GM12878 (cell line): Measurements from ENCODE around the gene MYL11. TPM values are rescaled to one million over a fixed set of nuclear protein-coding genes. Genes with fewer than 3 reads are reported as not detected.
A peak's percentile ranks its signal among the peaks of the same experiment; 100 is the strongest.

Experiments used
- ATF7 ChIP-seq: fragments of 450-650 bp; IDR thresholded peaks from 2 replicates; pipeline ENCODE4 v1.6.1; 2016; ENCODE audit warnings: low read depth, mild to moderate bottlenecking
- CREB1 ChIP-seq: IDR thresholded peaks from 2 replicates; pipeline ENCODE4 v1.6.1; 2012; ENCODE audit warnings: low read depth, mild to moderate bottlenecking, inconsistent platforms
- EGR1 ChIP-seq, 2 experiments: IDR thresholded peaks; 1 replicate in 1 of 2; 2 replicates in 1 of 2; pipeline ENCODE4 v1.6.1; 2011 to 2012; ENCODE audit warnings: low read depth in 2 of 2, low read length in 2 of 2, borderline replicate concordance in 1 of 2, mild to moderate bottlenecking in 1 of 2, moderate library complexity in 1 of 2
- IKZF1 ChIP-seq: fragments of 450-650 bp; conservative IDR thresholded peaks from 2 replicates; pipeline ENCODE4 v1.6.1; 2017; ENCODE audit warnings: antibody characterized with exemption, mild to moderate bottlenecking
- IRF4 ChIP-seq: IDR thresholded peaks from 2 replicates; pipeline ENCODE4 v1.6.1; 2011; ENCODE audit warnings: low read depth, low read length
- NR2C2 ChIP-seq: IDR thresholded peaks from 2 replicates; pipeline ENCODE4 v1.6.1; 2011; ENCODE audit warnings: borderline replicate concordance, low read depth; ENCODE audit not compliant: control insufficient read depth, insufficient read length
- SMAD5 ChIP-seq: IDR thresholded peaks from 2 replicates; pipeline ENCODE4 v1.6.1; 2016; ENCODE audit warnings: antibody characterized with exemption, low read depth
- TAF1 ChIP-seq: IDR thresholded peaks from 2 replicates; pipeline ENCODE4 v1.6.1; 2011; ENCODE audit warnings: mild to moderate bottlenecking, low read depth, low read length, borderline replicate concordance
- TCF12 ChIP-seq: IDR thresholded peaks from 2 replicates; pipeline ENCODE4 v1.6.1; 2011; ENCODE audit warnings: low read depth, mild to moderate bottlenecking, low read length
- TCF3 ChIP-seq: IDR thresholded peaks from 2 replicates; pipeline ENCODE4 v1.6.1; 2012; ENCODE audit warnings: low read depth, mild to moderate bottlenecking, low read length, borderline replicate concordance; ENCODE audit not compliant: insufficient read depth
- ZNF217 ChIP-seq: fragments of 450-650 bp; IDR thresholded peaks from 2 replicates; pipeline ENCODE4 v1.6.1; 2017; ENCODE audit warnings: antibody characterized with exemption, mild to moderate bottlenecking
- polyA plus RNA-seq, 11 experiments: library from polyadenylated mRNA; depleted of rRNA in 4 of 11; unstranded in 6 of 11; stranded (reverse) in 5 of 11; fragments of >200 nt; fragmentation: Nextera tagmentation in 4 of 11; fragmentation: Illumina TruSeq in 1 of 11; extraction: Ambion mirVana in 4 of 11; extraction: Trizol in 1 of 11; gene quantifications; 1 replicate in 1 of 11; 2 replicates in 10 of 11; pipeline versions ENCODE4 v1.2.1 to v1.2.3, GENCODE V29; 2011 to 2016; ENCODE audit warnings: inconsistent platforms in 2 of 11, missing spikeins in 2 of 11, low read depth in 1 of 11
- total RNA-seq, 4 experiments: library from RNA; depleted of rRNA in 3 of 4; stranded (reverse); fragments of >200 nt in 3 of 4; fragmentation: Illumina TruSeq in 1 of 4; extraction: Trizol in 1 of 4; gene quantifications; 2 replicates each; pipeline versions ENCODE4 v1.2.1 to v1.2.3, GENCODE V29; 2013 to 2021
- TF ChIP-seq, protein P1 (sequence below): fragments of 450-650 bp; IDR thresholded peaks from 2 replicates; pipeline ENCODE4 v1.6.1; 2017; ENCODE audit warnings: antibody characterized with exemption, mild to moderate bottlenecking, moderate library complexity
- TF ChIP-seq, protein P2 (sequence below): fragments of 450-650 bp; IDR thresholded peaks from 2 replicates; pipeline ENCODE4 v1.6.1; 2017; ENCODE audit warnings: mild to moderate bottlenecking
- TF ChIP-seq, protein P3 (sequence below): fragments of 450-650 bp; IDR thresholded peaks from 2 replicates; pipeline ENCODE4 v1.6.1; 2016; ENCODE audit warnings: mild to moderate bottlenecking, moderate library complexity, borderline replicate concordance
- TF ChIP-seq, protein P4 (sequence below): fragments of 450-650 bp; IDR thresholded peaks from 2 replicates; pipeline ENCODE4 v1.6.1; 2017; ENCODE audit warnings: low read depth, mild to moderate bottlenecking, moderate library complexity

MYL11 gene
- total and polyA plus RNA-seq, 10 of the 15 experiments (the other 5 are each of a cell fraction or from before 2014, with no cell fraction given) = 0.19 to 1.2 (median 0.61) TPM; not detected in 5

DNA sequence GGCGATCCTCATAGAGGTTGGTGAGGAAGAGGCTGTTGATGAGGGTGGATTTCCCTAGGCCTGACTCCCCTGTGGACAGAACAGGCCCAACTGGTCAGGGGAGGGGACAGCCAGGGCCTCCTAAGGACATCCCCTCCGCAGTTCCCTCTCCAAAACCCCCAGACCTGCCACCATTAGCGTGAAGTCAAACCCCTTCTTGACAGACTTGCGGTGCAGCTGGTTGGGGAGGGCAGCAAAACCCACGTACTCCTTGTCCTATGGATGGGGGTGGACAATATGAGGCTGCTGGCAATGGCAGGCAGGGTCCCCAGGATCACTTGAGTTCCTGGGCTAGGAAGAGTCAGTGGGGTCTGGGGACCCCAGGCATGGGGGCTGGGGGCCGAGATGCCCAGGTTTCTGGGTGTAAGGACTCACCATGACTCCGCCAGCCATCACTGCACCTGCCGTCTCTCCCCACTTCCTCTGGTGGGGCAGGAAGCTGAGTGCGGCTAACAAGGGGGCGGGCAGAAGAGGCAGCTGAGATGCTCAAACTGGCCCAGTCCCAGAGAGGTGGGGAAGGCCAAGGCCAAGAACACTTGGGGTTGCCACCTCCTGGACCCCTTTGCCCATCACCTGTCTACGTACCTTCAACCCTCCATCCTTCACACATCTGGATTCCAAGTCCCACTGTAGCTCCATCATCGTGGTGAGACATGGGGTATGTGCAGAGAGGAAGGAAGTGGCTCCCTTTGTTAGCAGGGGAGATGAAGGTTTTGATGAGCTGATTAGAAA, 7.7 kb downstream of the MYL11 start, which contains the start of gene SEPTIN1 (continued):
- TF ChIP-seq ATF7 (peak; percentile 27; the same call in 1 of the 2 replicates), NR2C2 (no peak), SMAD5 (peak; percentile 43; the same call in 1 of the 2 replicates), TCF12 (peak; percentile 89), EGR1 (IDR thresholded peaks at IDR 0.05; ENCODE audit: borderline replicate concordance in 1 of 2, low read depth in 2 of 2, low read length in 2 of 2) (peak in 1 of 2 experiments; percentile 64; a peak in 1 of 3 replicates), TAF1 (peak; percentile 51; the same call in 1 of the 2 replicates), TCF3 (peak; percentile 68; the same call in 1 of the 2 replicates), IRF4 (0 out of 2 replicates have a peak, but pooled peaks have one; percentile 9), ZNF217 (no peak), IKZF1 (no peak; the same call in 1 of the 2 replicates), CREB1 (0 out of 2 replicates have a peak, but pooled peaks have one; percentile 12)
- TF ChIP-seq, protein P1, sequence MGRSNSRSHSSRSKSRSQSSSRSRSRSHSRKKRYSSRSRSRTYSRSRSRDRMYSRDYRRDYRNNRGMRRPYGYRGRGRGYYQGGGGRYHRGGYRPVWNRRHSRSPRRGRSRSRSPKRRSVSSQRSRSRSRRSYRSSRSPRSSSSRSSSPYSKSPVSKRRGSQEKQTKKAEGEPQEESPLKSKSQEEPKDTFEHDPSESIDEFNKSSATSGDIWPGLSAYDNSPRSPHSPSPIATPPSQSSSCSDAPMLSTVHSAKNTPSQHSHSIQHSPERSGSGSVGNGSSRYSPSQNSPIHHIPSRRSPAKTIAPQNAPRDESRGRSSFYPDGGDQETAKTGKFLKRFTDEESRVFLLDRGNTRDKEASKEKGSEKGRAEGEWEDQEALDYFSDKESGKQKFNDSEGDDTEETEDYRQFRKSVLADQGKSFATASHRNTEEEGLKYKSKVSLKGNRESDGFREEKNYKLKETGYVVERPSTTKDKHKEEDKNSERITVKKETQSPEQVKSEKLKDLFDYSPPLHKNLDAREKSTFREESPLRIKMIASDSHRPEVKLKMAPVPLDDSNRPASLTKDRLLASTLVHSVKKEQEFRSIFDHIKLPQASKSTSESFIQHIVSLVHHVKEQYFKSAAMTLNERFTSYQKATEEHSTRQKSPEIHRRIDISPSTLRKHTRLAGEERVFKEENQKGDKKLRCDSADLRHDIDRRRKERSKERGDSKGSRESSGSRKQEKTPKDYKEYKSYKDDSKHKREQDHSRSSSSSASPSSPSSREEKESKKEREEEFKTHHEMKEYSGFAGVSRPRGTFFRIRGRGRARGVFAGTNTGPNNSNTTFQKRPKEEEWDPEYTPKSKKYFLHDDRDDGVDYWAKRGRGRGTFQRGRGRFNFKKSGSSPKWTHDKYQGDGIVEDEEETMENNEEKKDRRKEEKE = no peak
- TF ChIP-seq, protein P2, sequence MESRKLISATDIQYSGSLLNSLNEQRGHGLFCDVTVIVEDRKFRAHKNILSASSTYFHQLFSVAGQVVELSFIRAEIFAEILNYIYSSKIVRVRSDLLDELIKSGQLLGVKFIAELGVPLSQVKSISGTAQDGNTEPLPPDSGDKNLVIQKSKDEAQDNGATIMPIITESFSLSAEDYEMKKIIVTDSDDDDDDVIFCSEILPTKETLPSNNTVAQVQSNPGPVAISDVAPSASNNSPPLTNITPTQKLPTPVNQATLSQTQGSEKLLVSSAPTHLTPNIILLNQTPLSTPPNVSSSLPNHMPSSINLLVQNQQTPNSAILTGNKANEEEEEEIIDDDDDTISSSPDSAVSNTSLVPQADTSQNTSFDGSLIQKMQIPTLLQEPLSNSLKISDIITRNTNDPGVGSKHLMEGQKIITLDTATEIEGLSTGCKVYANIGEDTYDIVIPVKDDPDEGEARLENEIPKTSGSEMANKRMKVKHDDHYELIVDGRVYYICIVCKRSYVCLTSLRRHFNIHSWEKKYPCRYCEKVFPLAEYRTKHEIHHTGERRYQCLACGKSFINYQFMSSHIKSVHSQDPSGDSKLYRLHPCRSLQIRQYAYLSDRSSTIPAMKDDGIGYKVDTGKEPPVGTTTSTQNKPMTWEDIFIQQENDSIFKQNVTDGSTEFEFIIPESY = no peak
- TF ChIP-seq, protein P3, sequence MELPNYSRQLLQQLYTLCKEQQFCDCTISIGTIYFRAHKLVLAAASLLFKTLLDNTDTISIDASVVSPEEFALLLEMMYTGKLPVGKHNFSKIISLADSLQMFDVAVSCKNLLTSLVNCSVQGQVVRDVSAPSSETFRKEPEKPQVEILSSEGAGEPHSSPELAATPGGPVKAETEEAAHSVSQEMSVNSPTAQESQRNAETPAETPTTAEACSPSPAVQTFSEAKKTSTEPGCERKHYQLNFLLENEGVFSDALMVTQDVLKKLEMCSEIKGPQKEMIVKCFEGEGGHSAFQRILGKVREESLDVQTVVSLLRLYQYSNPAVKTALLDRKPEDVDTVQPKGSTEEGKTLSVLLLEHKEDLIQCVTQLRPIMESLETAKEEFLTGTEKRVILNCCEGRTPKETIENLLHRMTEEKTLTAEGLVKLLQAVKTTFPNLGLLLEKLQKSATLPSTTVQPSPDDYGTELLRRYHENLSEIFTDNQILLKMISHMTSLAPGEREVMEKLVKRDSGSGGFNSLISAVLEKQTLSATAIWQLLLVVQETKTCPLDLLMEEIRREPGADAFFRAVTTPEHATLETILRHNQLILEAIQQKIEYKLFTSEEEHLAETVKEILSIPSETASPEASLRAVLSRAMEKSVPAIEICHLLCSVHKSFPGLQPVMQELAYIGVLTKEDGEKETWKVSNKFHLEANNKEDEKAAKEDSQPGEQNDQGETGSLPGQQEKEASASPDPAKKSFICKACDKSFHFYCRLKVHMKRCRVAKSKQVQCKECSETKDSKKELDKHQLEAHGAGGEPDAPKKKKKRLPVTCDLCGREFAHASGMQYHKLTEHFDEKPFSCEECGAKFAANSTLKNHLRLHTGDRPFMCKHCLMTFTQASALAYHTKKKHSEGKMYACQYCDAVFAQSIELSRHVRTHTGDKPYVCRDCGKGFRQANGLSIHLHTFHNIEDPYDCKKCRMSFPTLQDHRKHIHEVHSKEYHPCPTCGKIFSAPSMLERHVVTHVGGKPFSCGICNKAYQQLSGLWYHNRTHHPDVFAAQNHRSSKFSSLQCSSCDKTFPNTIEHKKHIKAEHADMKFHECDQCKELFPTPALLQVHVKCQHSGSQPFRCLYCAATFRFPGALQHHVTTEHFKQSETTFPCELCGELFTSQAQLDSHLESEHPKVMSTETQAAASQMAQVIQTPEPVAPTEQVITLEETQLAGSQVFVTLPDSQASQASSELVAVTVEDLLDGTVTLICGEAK = peak; percentile 76; the same call in 1 of the 2 replicates
- TF ChIP-seq, protein P4, sequence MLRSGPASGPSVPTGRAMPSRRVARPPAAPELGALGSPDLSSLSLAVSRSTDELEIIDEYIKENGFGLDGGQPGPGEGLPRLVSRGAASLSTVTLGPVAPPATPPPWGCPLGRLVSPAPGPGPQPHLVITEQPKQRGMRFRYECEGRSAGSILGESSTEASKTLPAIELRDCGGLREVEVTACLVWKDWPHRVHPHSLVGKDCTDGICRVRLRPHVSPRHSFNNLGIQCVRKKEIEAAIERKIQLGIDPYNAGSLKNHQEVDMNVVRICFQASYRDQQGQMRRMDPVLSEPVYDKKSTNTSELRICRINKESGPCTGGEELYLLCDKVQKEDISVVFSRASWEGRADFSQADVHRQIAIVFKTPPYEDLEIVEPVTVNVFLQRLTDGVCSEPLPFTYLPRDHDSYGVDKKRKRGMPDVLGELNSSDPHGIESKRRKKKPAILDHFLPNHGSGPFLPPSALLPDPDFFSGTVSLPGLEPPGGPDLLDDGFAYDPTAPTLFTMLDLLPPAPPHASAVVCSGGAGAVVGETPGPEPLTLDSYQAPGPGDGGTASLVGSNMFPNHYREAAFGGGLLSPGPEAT = peak; percentile 68
